WTC11 (cell line): ENCODE results near the gene KLHDC3. TPM values are rescaled to one million over a fixed set of nuclear protein-coding genes. Genes with fewer than 3 reads are reported as not detected.

Experiments
- CREB1 ChIP-seq: sonication (generic); formaldehyde crosslinking; IDR thresholded peaks from 2 replicates; pipeline ENCODE4 v1.8.0; 2023; ENCODE audit warnings: mild to moderate bottlenecking, missing genetic modification reagents
- FOXJ3 ChIP-seq: sonication (generic); formaldehyde crosslinking; IDR thresholded peaks from 2 replicates; pipeline ENCODE4 v1.9.0; 2021; ENCODE audit warnings: missing genetic modification reagents, mild to moderate bottlenecking, borderline replicate concordance
- FOXK1 ChIP-seq: sonication (generic); formaldehyde crosslinking; IDR thresholded peaks from 2 replicates; pipeline ENCODE4 v1.8.0; 2022; ENCODE audit warnings: mild to moderate bottlenecking, moderate library complexity, missing genetic modification reagents
- GABPB1 ChIP-seq: sonication (generic); formaldehyde crosslinking; IDR thresholded peaks from 2 replicates; pipeline ENCODE4 v1.8.1; 2023; ENCODE audit warnings: mild to moderate bottlenecking, missing genetic modification reagents
- GRHL2 ChIP-seq: fragments of 250-450 bp; sonication (Bioruptor Pico); IDR thresholded peaks from 2 replicates; pipeline ENCODE4 v1.8.0; 2022; ENCODE audit warnings: mild to moderate bottlenecking, moderate library complexity; ENCODE audit not compliant: insufficient replicate concordance, severe bottlenecking
- IRF2 ChIP-seq: sonication (generic); formaldehyde crosslinking; IDR thresholded peaks from 2 replicates; pipeline ENCODE4 v1.8.0; 2022; ENCODE audit warnings: low read depth, missing genetic modification reagents, borderline replicate concordance
- MYBL2 ChIP-seq: sonication (generic); formaldehyde crosslinking; IDR thresholded peaks from 2 replicates; pipeline ENCODE4 v1.8.1; 2023; ENCODE audit warnings: mild to moderate bottlenecking, moderate library complexity, missing genetic modification reagents
- NR1H2 ChIP-seq: sonication (generic); formaldehyde crosslinking; IDR thresholded peaks from 2 replicates; pipeline ENCODE4 v1.9.0; 2021; ENCODE audit warnings: mild to moderate bottlenecking, moderate library complexity, missing genetic modification reagents
- RORB ChIP-seq: fragments of 250-450 bp; sonication (Bioruptor Pico); IDR thresholded peaks from 2 replicates; pipeline ENCODE4 v1.9.0; 2021; ENCODE audit warnings: mild to moderate bottlenecking
- SP1 ChIP-seq: sonication (generic); formaldehyde crosslinking; conservative IDR thresholded peaks from 2 replicates; pipeline ENCODE4 v1.8.1; 2022; ENCODE audit warnings: missing genetic modification reagents
- TCF7 ChIP-seq: sonication (generic); formaldehyde crosslinking; IDR thresholded peaks from 2 replicates; pipeline ENCODE4 v1.8.0; 2022; ENCODE audit warnings: mild to moderate bottlenecking, low read depth, missing genetic modification reagents, moderate library complexity
- TEAD1 ChIP-seq: sonication (generic); formaldehyde crosslinking; IDR thresholded peaks from 2 replicates; pipeline ENCODE4 v1.8.0; 2022; ENCODE audit warnings: mild to moderate bottlenecking, missing genetic modification reagents
- ZNF121 ChIP-seq: sonication (generic); formaldehyde crosslinking; IDR thresholded peaks from 2 replicates; pipeline ENCODE4 v1.8.0; 2023; ENCODE audit warnings: missing genetic modification reagents
- ZNF263 ChIP-seq: sonication (generic); formaldehyde crosslinking; IDR thresholded peaks from 2 replicates; pipeline ENCODE4 v1.8.1; 2022; ENCODE audit warnings: low read depth, mild to moderate bottlenecking, moderate library complexity, missing genetic modification reagents
- ZNF423 ChIP-seq: fragments of 250-450 bp; sonication (Bioruptor Pico); IDR thresholded peaks from 2 replicates; pipeline ENCODE4 v2.1.2; 2022; ENCODE audit warnings: mild to moderate bottlenecking, moderate library complexity
- total RNA-seq: library from RNA; stranded (reverse); gene quantifications from 3 replicates; pipeline ENCODE4 v1.2.3, GENCODE V29; 2021
- TF ChIP-seq, protein P1 (sequence below): sonication (generic); formaldehyde crosslinking; IDR thresholded peaks from 2 replicates; pipeline ENCODE4 v1.8.0; 2023; ENCODE audit warnings: missing genetic modification reagents, mild to moderate bottlenecking, borderline replicate concordance
- TF ChIP-seq, protein P2 (sequence below): sonication (generic); formaldehyde crosslinking; IDR thresholded peaks from 2 replicates; pipeline ENCODE4 v1.8.1; 2023; ENCODE audit warnings: mild to moderate bottlenecking, missing genetic modification reagents
- TF ChIP-seq, protein P3 (sequence below): sonication (generic); formaldehyde crosslinking; IDR thresholded peaks from 2 replicates; pipeline ENCODE4 v1.8.1; 2023; ENCODE audit warnings: mild to moderate bottlenecking, missing genetic modification reagents, borderline replicate concordance
- TF ChIP-seq, protein P4 (sequence below): sonication (generic); formaldehyde crosslinking; IDR thresholded peaks from 2 replicates; pipeline ENCODE4 v1.8.0; 2022; ENCODE audit warnings: missing genetic modification reagents
- TF ChIP-seq, protein P5 (sequence below): sonication (generic); formaldehyde crosslinking; IDR thresholded peaks from 2 replicates; pipeline ENCODE4 v1.8.1; 2023; ENCODE audit warnings: mild to moderate bottlenecking, missing genetic modification reagents, moderate library complexity

KLHDC3 gene
- total RNA-seq, 1 experiment from 2014 or later: 172 TPM

DNA sequence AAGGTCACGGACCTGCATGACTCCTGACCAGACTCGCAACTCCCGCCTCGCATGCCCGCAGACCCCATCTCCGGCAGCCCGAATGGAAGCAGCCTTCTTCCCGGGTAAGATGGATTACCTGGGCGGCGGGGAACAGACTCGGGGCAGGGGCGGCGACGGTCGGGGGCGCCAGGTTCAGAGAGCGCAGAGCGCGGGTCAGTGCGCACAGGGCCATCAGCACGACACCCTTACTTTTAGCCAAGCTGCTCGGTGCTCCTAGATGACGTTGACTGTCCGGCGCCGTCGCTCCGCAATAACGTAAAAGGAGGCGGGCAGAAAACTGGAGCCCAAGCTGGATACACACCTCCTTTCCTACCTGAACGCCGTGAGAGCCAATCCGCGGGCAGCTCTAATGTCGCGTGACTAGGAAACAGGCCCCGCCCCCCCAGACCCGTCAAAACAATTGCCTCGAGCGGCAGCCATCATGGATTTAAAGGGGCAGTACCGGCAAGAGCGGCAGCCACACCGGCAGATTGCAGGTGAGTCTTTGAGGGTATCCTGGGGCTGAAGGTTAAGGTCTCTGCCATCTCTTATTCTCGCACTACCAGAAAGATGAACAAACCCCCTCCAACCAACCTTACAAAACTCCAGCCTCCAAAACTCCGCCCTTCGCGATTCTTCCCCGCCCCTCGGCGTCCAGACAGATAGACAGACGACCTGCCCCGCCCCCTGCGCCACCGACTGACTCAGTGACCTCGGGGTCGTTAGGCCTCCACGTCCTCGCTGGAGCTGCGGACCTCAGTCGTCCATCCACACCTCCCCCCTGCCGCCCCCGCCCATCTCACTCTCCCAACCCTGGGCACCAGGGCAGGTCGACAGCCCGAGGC is 45.4 kb downstream of the KLHDC3 start, which contains the start of the genes KLC4 and MRPL2 (continued):
- TF ChIP-seq ZNF423 (CRISPR knock-in tag): no peak
- peak; percentile 81; the same call in 1 of the 2 replicates for TF ChIP-seq CREB1
- TF ChIP-seq, protein P1, sequence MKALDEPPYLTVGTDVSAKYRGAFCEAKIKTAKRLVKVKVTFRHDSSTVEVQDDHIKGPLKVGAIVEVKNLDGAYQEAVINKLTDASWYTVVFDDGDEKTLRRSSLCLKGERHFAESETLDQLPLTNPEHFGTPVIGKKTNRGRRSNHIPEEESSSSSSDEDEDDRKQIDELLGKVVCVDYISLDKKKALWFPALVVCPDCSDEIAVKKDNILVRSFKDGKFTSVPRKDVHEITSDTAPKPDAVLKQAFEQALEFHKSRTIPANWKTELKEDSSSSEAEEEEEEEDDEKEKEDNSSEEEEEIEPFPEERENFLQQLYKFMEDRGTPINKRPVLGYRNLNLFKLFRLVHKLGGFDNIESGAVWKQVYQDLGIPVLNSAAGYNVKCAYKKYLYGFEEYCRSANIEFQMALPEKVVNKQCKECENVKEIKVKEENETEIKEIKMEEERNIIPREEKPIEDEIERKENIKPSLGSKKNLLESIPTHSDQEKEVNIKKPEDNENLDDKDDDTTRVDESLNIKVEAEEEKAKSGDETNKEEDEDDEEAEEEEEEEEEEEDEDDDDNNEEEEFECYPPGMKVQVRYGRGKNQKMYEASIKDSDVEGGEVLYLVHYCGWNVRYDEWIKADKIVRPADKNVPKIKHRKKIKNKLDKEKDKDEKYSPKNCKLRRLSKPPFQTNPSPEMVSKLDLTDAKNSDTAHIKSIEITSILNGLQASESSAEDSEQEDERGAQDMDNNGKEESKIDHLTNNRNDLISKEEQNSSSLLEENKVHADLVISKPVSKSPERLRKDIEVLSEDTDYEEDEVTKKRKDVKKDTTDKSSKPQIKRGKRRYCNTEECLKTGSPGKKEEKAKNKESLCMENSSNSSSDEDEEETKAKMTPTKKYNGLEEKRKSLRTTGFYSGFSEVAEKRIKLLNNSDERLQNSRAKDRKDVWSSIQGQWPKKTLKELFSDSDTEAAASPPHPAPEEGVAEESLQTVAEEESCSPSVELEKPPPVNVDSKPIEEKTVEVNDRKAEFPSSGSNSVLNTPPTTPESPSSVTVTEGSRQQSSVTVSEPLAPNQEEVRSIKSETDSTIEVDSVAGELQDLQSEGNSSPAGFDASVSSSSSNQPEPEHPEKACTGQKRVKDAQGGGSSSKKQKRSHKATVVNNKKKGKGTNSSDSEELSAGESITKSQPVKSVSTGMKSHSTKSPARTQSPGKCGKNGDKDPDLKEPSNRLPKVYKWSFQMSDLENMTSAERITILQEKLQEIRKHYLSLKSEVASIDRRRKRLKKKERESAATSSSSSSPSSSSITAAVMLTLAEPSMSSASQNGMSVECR (CRISPR knock-in tag): peak; percentile 49; the same call in 1 of the 2 replicates
- TF ChIP-seq, protein P2, sequence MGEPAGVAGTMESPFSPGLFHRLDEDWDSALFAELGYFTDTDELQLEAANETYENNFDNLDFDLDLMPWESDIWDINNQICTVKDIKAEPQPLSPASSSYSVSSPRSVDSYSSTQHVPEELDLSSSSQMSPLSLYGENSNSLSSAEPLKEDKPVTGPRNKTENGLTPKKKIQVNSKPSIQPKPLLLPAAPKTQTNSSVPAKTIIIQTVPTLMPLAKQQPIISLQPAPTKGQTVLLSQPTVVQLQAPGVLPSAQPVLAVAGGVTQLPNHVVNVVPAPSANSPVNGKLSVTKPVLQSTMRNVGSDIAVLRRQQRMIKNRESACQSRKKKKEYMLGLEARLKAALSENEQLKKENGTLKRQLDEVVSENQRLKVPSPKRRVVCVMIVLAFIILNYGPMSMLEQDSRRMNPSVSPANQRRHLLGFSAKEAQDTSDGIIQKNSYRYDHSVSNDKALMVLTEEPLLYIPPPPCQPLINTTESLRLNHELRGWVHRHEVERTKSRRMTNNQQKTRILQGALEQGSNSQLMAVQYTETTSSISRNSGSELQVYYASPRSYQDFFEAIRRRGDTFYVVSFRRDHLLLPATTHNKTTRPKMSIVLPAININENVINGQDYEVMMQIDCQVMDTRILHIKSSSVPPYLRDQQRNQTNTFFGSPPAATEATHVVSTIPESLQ (CRISPR knock-in tag): no peak
- 0 out of 2 replicates have a peak, but pooled peaks have one; percentile 41 for TF ChIP-seq GABPB1 (CRISPR knock-in tag)
- TF ChIP-seq, protein P3, sequence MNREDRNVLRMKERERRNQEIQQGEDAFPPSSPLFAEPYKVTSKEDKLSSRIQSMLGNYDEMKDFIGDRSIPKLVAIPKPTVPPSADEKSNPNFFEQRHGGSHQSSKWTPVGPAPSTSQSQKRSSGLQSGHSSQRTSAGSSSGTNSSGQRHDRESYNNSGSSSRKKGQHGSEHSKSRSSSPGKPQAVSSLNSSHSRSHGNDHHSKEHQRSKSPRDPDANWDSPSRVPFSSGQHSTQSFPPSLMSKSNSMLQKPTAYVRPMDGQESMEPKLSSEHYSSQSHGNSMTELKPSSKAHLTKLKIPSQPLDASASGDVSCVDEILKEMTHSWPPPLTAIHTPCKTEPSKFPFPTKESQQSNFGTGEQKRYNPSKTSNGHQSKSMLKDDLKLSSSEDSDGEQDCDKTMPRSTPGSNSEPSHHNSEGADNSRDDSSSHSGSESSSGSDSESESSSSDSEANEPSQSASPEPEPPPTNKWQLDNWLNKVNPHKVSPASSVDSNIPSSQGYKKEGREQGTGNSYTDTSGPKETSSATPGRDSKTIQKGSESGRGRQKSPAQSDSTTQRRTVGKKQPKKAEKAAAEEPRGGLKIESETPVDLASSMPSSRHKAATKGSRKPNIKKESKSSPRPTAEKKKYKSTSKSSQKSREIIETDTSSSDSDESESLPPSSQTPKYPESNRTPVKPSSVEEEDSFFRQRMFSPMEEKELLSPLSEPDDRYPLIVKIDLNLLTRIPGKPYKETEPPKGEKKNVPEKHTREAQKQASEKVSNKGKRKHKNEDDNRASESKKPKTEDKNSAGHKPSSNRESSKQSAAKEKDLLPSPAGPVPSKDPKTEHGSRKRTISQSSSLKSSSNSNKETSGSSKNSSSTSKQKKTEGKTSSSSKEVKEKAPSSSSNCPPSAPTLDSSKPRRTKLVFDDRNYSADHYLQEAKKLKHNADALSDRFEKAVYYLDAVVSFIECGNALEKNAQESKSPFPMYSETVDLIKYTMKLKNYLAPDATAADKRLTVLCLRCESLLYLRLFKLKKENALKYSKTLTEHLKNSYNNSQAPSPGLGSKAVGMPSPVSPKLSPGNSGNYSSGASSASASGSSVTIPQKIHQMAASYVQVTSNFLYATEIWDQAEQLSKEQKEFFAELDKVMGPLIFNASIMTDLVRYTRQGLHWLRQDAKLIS (CRISPR knock-in tag): no peak
- TF ChIP-seq IRF2: no peak
- no peak for TF ChIP-seq TEAD1 (CRISPR knock-in tag)
- no peak for TF ChIP-seq RORB (CRISPR knock-in tag)
- TF ChIP-seq, protein P4, sequence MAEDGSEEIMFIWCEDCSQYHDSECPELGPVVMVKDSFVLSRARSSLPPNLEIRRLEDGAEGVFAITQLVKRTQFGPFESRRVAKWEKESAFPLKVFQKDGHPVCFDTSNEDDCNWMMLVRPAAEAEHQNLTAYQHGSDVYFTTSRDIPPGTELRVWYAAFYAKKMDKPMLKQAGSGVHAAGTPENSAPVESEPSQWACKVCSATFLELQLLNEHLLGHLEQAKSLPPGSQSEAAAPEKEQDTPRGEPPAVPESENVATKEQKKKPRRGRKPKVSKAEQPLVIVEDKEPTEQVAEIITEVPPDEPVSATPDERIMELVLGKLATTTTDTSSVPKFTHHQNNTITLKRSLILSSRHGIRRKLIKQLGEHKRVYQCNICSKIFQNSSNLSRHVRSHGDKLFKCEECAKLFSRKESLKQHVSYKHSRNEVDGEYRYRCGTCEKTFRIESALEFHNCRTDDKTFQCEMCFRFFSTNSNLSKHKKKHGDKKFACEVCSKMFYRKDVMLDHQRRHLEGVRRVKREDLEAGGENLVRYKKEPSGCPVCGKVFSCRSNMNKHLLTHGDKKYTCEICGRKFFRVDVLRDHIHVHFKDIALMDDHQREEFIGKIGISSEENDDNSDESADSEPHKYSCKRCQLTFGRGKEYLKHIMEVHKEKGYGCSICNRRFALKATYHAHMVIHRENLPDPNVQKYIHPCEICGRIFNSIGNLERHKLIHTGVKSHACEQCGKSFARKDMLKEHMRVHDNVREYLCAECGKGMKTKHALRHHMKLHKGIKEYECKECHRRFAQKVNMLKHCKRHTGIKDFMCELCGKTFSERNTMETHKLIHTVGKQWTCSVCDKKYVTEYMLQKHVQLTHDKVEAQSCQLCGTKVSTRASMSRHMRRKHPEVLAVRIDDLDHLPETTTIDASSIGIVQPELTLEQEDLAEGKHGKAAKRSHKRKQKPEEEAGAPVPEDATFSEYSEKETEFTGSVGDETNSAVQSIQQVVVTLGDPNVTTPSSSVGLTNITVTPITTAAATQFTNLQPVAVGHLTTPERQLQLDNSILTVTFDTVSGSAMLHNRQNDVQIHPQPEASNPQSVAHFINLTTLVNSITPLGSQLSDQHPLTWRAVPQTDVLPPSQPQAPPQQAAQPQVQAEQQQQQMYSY (CRISPR knock-in tag): no peak
- TF ChIP-seq FOXK1 (CRISPR knock-in tag): peak; percentile 95
- TF ChIP-seq ZNF121 (CRISPR knock-in tag): peak; percentile 84
- TF ChIP-seq MYBL2 (CRISPR knock-in tag): 0 out of 2 replicates have a peak, but pooled peaks have one; percentile 33
- TF ChIP-seq GRHL2 (CRISPR knock-in tag): no peak
- no peak for TF ChIP-seq ZNF263 (CRISPR knock-in tag)
- no peak for TF ChIP-seq FOXJ3 (CRISPR knock-in tag)
- no peak for TF ChIP-seq NR1H2 (CRISPR knock-in tag)
- TF ChIP-seq SP1 (CRISPR knock-in tag): peak; percentile 93
- TF ChIP-seq, protein P5, sequence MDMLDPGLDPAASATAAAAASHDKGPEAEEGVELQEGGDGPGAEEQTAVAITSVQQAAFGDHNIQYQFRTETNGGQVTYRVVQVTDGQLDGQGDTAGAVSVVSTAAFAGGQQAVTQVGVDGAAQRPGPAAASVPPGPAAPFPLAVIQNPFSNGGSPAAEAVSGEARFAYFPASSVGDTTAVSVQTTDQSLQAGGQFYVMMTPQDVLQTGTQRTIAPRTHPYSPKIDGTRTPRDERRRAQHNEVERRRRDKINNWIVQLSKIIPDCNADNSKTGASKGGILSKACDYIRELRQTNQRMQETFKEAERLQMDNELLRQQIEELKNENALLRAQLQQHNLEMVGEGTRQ (CRISPR knock-in tag): peak; percentile 83
- TF ChIP-seq TCF7: no peak
